PC-3 (cell line): ENCODE measurements around the gene TNRC6C. TPM values are rescaled to one million over a fixed set of nuclear protein-coding genes. Genes with fewer than 3 reads are reported as not detected.

Experiments used
- ATAC-seq: fragments of 200-7000 bp; cut with Tn5 transposase; 2 replicates; pipeline ENCODE4 v1.9.1; 2020; ENCODE audit warnings: mild to moderate bottlenecking, moderate library complexity
- BruUV-seq: library from RNA; stranded (reverse); fragments of 400-500 nt; replicated peaks from 2 replicates; lab custom pipeline; 2021; lab: Mats Ljungman, UMichigan
- CTCF ChIA-PET: fragments of 300-600 bp; sonication (Branson Sonifier 250); formaldehyde crosslinking; loops from one replicate; lab custom pipeline; 2022; ENCODE audit warnings: antibody characterized with exemption; lab: Charles Lee
- POLR2A ChIA-PET: fragments of 300-600 bp; sonication (Branson Sonifier 250); formaldehyde crosslinking; loops from one replicate; lab custom pipeline; 2022; ENCODE audit warnings: antibody characterized with exemption; ENCODE audit not compliant: unreplicated experiment; lab: Charles Lee
- DNase-seq: peaks from one replicate; pipeline ENCODE4 v3.0.0-alpha.2; 2015
- H2AFZ ChIP-seq: fragments of 300-600 bp; sonication (generic); 2 replicates; pipeline ENCODE4 v1.6.0; 2016; ENCODE audit warnings: antibody characterized with exemption, low read length
- H3F3A ChIP-seq: fragments of 300-600 bp; sonication (generic); one replicate; pipeline ENCODE4 v1.6.0; 2017; ENCODE audit warnings: antibody characterized with exemption, low read length, control low read depth, mild to moderate bottlenecking; ENCODE audit not compliant: unreplicated experiment
- H3K27ac ChIP-seq: fragments of 300-600 bp; sonication (generic); 2 replicates; pipeline ENCODE4 v1.5.1; 2016; ENCODE audit warnings: mild to moderate bottlenecking, low read length
- H3K27me3 ChIP-seq: fragments of 300-600 bp; sonication (generic); 2 replicates; pipeline ENCODE4 v1.6.1; 2016; ENCODE audit warnings: low read length, mixed read lengths
- H3K36me3 ChIP-seq: fragments of 300-600 bp; sonication (generic); 2 replicates; pipeline ENCODE4 v1.6.1; 2016; ENCODE audit warnings: low read depth, mixed run types, low read length, mixed read lengths
- H3K4me1 ChIP-seq: fragments of 300-600 bp; sonication (generic); 2 replicates; pipeline ENCODE4 v1.5.1; 2016; ENCODE audit warnings: low read length; ENCODE audit not compliant: insufficient read depth
- H3K4me2 ChIP-seq: fragments of 300-600 bp; sonication (generic); 2 replicates; pipeline ENCODE4 v1.6.0; 2016; ENCODE audit warnings: low read length
- H3K4me3 ChIP-seq: fragments of 300-600 bp; sonication (generic); 2 replicates; pipeline ENCODE4 v1.5.1; 2016; ENCODE audit warnings: mild to moderate bottlenecking, low read length, mixed read lengths
- H3K79me2 ChIP-seq: fragments of 300-600 bp; sonication (generic); 2 replicates; pipeline ENCODE4 v1.6.1; 2017; ENCODE audit warnings: low read length, mixed read lengths
- H3K9ac ChIP-seq: fragments of 300-600 bp; sonication (generic); 2 replicates; pipeline ENCODE4 v1.6.0; 2016; ENCODE audit warnings: mild to moderate bottlenecking, low read length
- H3K9me2 ChIP-seq: fragments of 300-600 bp; sonication (generic); replicated peaks from 2 replicates; pipeline ENCODE4 v1.6.1; 2016; ENCODE audit warnings: mixed run types, low read length, mixed read lengths
- H3K9me3 ChIP-seq: fragments of 300-600 bp; sonication (generic); 2 replicates; pipeline ENCODE4 v1.6.1; 2016; ENCODE audit warnings: low read length, mixed read lengths
- H4K20me1 ChIP-seq: fragments of 300-600 bp; sonication (generic); 2 replicates; pipeline ENCODE4 v1.6.1; 2016; ENCODE audit warnings: low read length, mixed read lengths
- EZH2 ChIP-seq: fragments of 300-600 bp; sonication (generic); IDR thresholded peaks from one replicate; pipeline ENCODE4 v1.6.1; 2017; ENCODE audit warnings: antibody characterized with exemption, mild to moderate bottlenecking, low read length; ENCODE audit not compliant: unreplicated experiment
- EZH2phosphoT487 ChIP-seq: fragments of 300-600 bp; sonication (generic); IDR thresholded peaks from 2 replicates; pipeline ENCODE4 v1.6.1; 2018; ENCODE audit warnings: mild to moderate bottlenecking, antibody characterized with exemption, low read length, borderline replicate concordance
- intact Hi-C: fragments of 100-400 bp; cut with micrococcal nuclease; formaldehyde crosslinking; loops from 2 replicates; pipeline ENCODE4 v1.9.0; 2023
- total RNA-seq: library from RNA; depleted of rRNA; stranded (reverse); fragments of >200 nt; gene quantifications from 2 replicates; pipeline ENCODE4 v1.2.3, GENCODE V29; 2014
- TF ChIP-seq, protein P1 (sequence below): fragments of 300-600 bp; sonication (generic); conservative IDR thresholded peaks from 2 replicates; pipeline ENCODE4 v1.5.1; 2017; ENCODE audit warnings: antibody characterized with exemption, low read depth, mild to moderate bottlenecking, low read length

Gene TNRC6C
- total RNA-seq, 1 experiment from 2014 or later, result 5.3 TPM

DNA sequence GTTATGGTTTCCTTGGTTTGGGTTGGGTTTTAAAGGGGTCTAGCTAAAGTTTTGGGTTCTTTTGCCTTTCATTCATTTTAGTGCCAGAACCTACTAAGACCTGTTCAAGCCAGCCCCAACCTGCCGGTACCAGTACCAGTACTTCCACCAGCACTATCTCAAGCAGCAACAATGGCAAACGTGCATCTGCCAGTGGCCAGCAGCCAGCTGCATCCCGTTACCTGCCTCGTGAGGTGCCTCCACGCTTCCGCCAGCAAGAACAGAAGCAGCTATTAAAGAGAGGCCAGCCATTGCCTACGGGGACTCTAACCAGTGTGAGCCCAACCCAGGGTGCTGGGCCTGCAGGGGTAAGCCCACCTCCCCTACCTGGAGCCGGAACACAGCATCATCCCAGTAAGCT lies 72.9 kb downstream of the TNRC6C start:
- H3K27me3 ChIP-seq, result no peaks in the 10 kb centered on the region
- H3K4me1 ChIP-seq, result peaks cover 23% of the 10 kb centered on the region
- DNase-seq (no peak), ATAC-seq (no peak)
- H2AFZ ChIP-seq, result no peak overlapping the region
- no TSS peak for BruUV-seq
- ChIA-PET POLR2A (no interaction called here), CTCF (interaction anchor here (0.9 kb wide), 1 partner anchor 9 kb away, joined by 4 read pairs; no protein-coding TSS in a partner anchor)
- no peaks in the 10 kb centered on the region for H4K20me1 ChIP-seq
- no peak overlapping the region for H3K9ac ChIP-seq
- intact Hi-C loops, result no loop called here
- no peak for TF ChIP-seq EZH2phosphoT487
- TF ChIP-seq, protein P1, sequence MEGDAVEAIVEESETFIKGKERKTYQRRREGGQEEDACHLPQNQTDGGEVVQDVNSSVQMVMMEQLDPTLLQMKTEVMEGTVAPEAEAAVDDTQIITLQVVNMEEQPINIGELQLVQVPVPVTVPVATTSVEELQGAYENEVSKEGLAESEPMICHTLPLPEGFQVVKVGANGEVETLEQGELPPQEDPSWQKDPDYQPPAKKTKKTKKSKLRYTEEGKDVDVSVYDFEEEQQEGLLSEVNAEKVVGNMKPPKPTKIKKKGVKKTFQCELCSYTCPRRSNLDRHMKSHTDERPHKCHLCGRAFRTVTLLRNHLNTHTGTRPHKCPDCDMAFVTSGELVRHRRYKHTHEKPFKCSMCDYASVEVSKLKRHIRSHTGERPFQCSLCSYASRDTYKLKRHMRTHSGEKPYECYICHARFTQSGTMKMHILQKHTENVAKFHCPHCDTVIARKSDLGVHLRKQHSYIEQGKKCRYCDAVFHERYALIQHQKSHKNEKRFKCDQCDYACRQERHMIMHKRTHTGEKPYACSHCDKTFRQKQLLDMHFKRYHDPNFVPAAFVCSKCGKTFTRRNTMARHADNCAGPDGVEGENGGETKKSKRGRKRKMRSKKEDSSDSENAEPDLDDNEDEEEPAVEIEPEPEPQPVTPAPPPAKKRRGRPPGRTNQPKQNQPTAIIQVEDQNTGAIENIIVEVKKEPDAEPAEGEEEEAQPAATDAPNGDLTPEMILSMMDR, result no peak
- TF ChIP-seq EZH2, result no peak
- no peaks in the 10 kb centered on the region for H3F3A ChIP-seq
- no peak overlapping the region for H3K4me3 ChIP-seq
- H3K36me3 ChIP-seq, result no peaks in the 10 kb centered on the region
- no peaks in the 10 kb centered on the region for H3K9me2 ChIP-seq
- no peak overlapping the region for H3K27ac ChIP-seq
- H3K9me3 ChIP-seq, result no peaks in the 10 kb centered on the region
- H3K4me2 ChIP-seq, result no peak overlapping the region
- H3K79me2 ChIP-seq, result no peaks in the 10 kb centered on the region

DNA sequence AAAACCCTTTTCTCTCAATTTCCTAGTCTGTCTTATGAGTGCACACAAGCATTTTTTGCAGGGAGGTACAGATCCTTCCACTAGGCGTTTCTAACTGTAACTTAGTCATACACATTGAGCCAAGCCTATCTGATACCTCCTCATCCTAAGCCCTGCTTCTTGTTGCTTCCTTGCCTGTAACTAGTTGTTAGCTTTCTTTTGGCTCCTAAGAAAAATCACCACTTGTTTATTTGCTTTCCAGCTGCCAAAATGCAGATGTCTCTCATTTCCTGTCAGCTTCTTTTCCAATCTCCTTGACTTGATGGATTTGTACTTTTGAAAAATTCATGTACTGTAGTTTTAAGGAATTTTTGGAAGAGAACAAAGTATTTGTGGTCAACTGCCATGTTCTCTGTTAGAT lies 73.7 kb downstream of the TNRC6C start:
- no peaks in the 10 kb centered on the region for H3K27me3 ChIP-seq
- H3K9ac ChIP-seq, result no peak overlapping the region
- no peaks in the 10 kb centered on the region for H3K79me2 ChIP-seq
- no peaks in the 10 kb centered on the region for H4K20me1 ChIP-seq
- intact Hi-C loops, result no loop called here
- CTCF ChIA-PET, result no interaction called here
- no peaks in the 10 kb centered on the region for H3K9me3 ChIP-seq
- DNase-seq (peak; percentile 30), ATAC-seq (peak; percentile 75)
- H3K4me2 ChIP-seq, result no peak overlapping the region
- POLR2A ChIA-PET, result interaction anchor here (0.5 kb wide), 1 partner anchor 22 kb away, joined by 3 read pairs; no protein-coding TSS in a partner anchor
- H3K9me2 ChIP-seq, result no peaks in the 10 kb centered on the region
- H2AFZ ChIP-seq, result no peak overlapping the region
- no peak overlapping the region for H3K4me3 ChIP-seq
- no peak overlapping the region for H3K27ac ChIP-seq
- TF ChIP-seq, protein P1, result no peak
- TF ChIP-seq EZH2 (no peak), EZH2phosphoT487 (no peak)
- H3F3A ChIP-seq, result no peaks in the 10 kb centered on the region
- no peaks in the 10 kb centered on the region for H3K36me3 ChIP-seq
- H3K4me1 ChIP-seq, result peaks cover 23% of the 10 kb centered on the region
- no TSS peak for BruUV-seq

DNA sequence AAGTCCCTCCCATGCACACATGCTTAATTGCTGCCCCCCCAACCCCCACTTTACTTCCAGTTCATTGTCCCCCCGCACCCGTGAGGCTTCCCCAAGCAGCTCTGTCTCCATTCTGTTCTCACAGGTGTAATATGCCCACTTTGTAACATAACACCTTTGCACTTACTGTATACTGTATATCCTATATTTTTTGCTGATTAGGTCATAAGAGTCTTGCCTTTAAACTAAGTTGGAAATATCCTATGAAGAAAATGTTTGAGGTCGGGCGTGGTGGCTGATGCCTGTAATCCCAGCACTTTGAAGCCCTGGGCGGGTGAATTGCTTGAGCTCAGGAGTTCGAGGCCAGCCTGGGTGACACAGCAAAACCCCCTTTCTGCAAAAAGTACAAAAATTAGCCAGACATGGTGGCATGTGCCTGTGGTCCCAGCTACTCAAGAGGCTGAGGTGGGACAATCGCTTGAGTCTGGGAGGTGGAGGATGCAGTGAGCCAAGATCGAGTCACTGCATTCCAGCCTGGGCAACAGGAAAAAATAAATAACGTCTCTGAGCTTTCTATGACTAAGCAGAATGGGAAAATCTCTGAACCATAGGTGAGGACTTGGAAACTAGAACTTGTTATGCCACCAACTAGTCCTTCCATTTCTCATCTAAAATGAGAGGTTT lies 76.1 kb downstream of the TNRC6C start:
- Histone ChIP-seq H3K27ac (peak overlapping the region; percentile 63), H3F3A (no peaks in the 10 kb centered on the region), H3K9ac (no peak overlapping the region), H3K27me3 (no peaks in the 10 kb centered on the region), H3K9me2 (no peaks in the 10 kb centered on the region), H4K20me1 (no peaks in the 10 kb centered on the region), H2AFZ (peak overlapping the region; percentile 47), H3K4me1 (peaks cover 23% of the 10 kb centered on the region), H3K4me2 (peak overlapping the region; percentile 51), H3K36me3 (no peaks in the 10 kb centered on the region), H3K79me2 (no peaks in the 10 kb centered on the region), H3K4me3 (no peak overlapping the region), H3K9me3 (no peaks in the 10 kb centered on the region)
- no TSS peak for BruUV-seq
- TF ChIP-seq, protein P1, result no peak
- TF ChIP-seq EZH2 (no peak), EZH2phosphoT487 (no peak)
- POLR2A ChIA-PET, result no interaction called here
- CTCF ChIA-PET, result no interaction called here
- DNase-seq (peak; percentile 79), ATAC-seq (peak; percentile 55; the same call in 1 of the 2 replicates)
- intact Hi-C loops, result no loop called here
